PC-3 (cell line): Measurements from ENCODE around the gene A4GALT.

Experiments
- CTCF ChIP-seq: fragments of 300-600 bp; sonication (generic); conservative IDR thresholded peaks from 2 replicates; pipeline ENCODE4 v1.5.1; 2017; ENCODE audit warnings: antibody characterized with exemption, low read depth, mild to moderate bottlenecking, low read length
- EZH2 ChIP-seq: fragments of 300-600 bp; sonication (generic); IDR thresholded peaks from one replicate; pipeline ENCODE4 v1.6.1; 2017; ENCODE audit warnings: antibody characterized with exemption, mild to moderate bottlenecking, low read length; ENCODE audit not compliant: unreplicated experiment

GRCh38 chr22:42711281-42711731 is 9.4 kb downstream of the A4GALT start:
- TF ChIP-seq EZH2 = no peak
- TF ChIP-seq CTCF = no peak
